ENCODE measurements around the gene ERP44. TPM values are rescaled to one million over a fixed set of nuclear protein-coding genes. Genes with fewer than 3 reads are reported as not detected.

The ERP44 gene
- total and polyA plus RNA-seq, 8 donors: 1.2 to 32.9 (median 12.0) TPM

DNA sequence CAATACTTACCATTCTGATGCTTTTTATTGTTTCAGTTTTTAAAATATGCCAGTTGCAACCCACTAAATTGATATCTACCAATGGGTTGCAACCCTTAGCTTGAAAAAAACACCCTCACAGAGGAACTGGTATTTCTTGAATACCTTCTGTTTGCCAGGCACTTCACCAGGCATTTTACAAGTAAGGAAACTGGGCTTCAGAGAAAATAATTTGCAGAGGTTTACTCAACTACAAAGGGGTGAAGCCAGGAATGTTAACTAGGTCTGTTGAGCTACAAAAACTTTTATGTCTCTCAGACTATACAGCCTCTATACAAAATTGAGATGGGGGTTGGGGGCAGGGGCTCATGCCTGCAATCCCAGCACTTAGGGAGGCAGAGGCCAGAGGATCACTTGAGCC is 127.4 kb downstream of the ERP44 start:
- H3K27ac ChIP-seq: no peak overlapping the region

DNA sequence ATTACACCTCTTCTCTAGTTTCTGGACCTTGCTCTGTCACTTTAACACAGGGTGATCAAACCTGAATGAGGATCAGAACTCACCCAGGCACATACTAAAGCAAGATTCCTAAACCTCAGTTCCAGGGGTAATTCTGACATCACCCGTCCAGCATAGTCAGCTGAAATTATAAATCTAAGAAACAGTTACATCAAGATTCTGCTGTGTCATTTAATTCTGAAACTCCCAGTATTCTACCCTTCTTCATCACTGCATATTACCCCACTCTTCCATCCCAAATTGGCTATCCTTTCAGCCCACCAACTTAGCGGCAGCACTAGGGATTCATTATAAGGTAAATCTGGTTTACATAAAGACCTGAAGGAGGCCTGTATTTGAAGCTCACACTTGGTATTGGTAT is 128.3 kb downstream of the ERP44 start:
- DNase-seq: no peak
- 93 to 99% (median 96%) methylated on average over 2 of the region's 2 CpGs for WGBS, 5 donors
- no peak for TF ChIP-seq POLR2AphosphoS5 (IDR thresholded peaks at IDR 0.05)
- TF ChIP-seq, protein P1, sequence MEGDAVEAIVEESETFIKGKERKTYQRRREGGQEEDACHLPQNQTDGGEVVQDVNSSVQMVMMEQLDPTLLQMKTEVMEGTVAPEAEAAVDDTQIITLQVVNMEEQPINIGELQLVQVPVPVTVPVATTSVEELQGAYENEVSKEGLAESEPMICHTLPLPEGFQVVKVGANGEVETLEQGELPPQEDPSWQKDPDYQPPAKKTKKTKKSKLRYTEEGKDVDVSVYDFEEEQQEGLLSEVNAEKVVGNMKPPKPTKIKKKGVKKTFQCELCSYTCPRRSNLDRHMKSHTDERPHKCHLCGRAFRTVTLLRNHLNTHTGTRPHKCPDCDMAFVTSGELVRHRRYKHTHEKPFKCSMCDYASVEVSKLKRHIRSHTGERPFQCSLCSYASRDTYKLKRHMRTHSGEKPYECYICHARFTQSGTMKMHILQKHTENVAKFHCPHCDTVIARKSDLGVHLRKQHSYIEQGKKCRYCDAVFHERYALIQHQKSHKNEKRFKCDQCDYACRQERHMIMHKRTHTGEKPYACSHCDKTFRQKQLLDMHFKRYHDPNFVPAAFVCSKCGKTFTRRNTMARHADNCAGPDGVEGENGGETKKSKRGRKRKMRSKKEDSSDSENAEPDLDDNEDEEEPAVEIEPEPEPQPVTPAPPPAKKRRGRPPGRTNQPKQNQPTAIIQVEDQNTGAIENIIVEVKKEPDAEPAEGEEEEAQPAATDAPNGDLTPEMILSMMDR (IDR thresholded peaks at IDR 0.05): no peak
- TF ChIP-seq EP300 (IDR thresholded peaks at IDR 0.05): no peak
- no peak for TF ChIP-seq POLR2A (IDR thresholded peaks at IDR 0.05)
- Histone ChIP-seq H3K27me3 (no peaks in the 10 kb centered on the region), H3K36me3 (peaks cover 10 to 57% (median 49%) of the 10 kb centered on the region in 4 donors), H3K4me1 (no peaks in the 10 kb centered on the region), H3K4me3 (no peak overlapping the region), H3K27ac (no peak overlapping the region), H3K9me3 (no peaks in the 10 kb centered on the region)
- intact Hi-C loops (cut with DNase I; ENCODE audit: low total_unique reads): no loop called here

More for the DNA sequence above, 127.4 kb downstream of the ERP44 start:
- H3K36me3 ChIP-seq: peaks cover 15 to 62% (median 45%) of the 10 kb centered on the region in 4 donors
- no peak for DNase-seq
- H3K4me1 ChIP-seq: no peaks in the 10 kb centered on the region
- intact Hi-C loops (cut with DNase I; ENCODE audit: low total_unique reads): no loop called here
- no peaks in the 10 kb centered on the region for H3K9me3 ChIP-seq
- H3K27me3 ChIP-seq: no peaks in the 10 kb centered on the region
- no peak for TF ChIP-seq EP300 (IDR thresholded peaks at IDR 0.05)
- TF ChIP-seq, protein P1 (IDR thresholded peaks at IDR 0.05): no peak
- no peak for TF ChIP-seq POLR2A (IDR thresholded peaks at IDR 0.05)
- TF ChIP-seq POLR2AphosphoS5 (IDR thresholded peaks at IDR 0.05): no peak
- H3K4me3 ChIP-seq: no peak overlapping the region

DNA sequence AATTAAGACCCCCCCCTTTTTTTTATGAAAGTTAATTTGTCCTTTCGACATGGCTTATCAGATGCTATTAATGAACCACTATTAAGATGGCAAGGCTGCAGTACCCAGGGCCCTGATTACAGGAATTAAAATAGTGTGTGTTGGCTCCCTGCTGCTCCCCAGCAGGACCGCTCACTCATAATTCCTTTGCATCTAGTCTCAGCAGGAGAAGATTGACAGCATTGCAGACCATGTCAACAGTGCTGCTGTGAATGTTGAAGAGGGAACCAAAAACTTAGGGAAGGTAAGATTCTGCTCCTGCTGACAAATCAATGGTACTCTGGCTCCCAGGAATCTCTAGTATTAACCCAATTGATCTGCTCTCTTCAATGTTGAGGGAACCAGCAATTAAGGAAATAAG is 131.3 kb downstream of the ERP44 start:
- DNase-seq: no peak

DNA sequence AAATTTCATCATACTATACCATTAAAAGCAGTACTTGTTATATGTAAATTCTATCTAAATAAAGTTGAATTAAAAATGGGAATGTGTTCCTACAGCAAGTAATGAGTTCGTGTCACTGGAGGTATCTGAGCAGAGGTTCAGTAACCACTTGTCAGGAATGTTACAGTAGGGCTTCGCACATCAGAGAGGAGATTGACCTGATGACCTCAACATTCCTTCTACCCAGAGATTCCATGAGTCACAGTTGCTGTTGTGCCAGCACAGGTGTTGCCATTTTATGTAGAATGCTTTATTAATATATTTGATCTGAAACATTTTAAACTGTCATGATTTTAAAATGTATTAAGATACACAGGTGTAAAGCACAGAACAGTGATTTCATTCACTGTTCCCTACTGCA is 132.1 kb downstream of the ERP44 start:
- Histone ChIP-seq H3K27me3 (no peaks in the 10 kb centered on the region), H3K9me3 (no peaks in the 10 kb centered on the region), H3K4me3 (no peak overlapping the region), H3K4me1 (no peaks in the 10 kb centered on the region), H3K27ac (no peak overlapping the region), H3K36me3 (peaks cover 10 to 68% (median 55%) of the 10 kb centered on the region in 4 donors)
- peak in 1 of 3 donors; percentile 4 for TF ChIP-seq POLR2AphosphoS5 (IDR thresholded peaks at IDR 0.05)
- TF ChIP-seq, protein P1 (IDR thresholded peaks at IDR 0.05): no peak
- peak in 1 of 2 donors; percentile 27 for DNase-seq
- 63 to 83% (median 66%) methylated on average over 2 of the region's 2 CpGs for WGBS, 5 donors
- intact Hi-C loops (cut with DNase I; ENCODE audit: low total_unique reads): no loop called here

More for the DNA sequence above, 131.3 kb downstream of the ERP44 start:
- H3K27me3 ChIP-seq: no peaks in the 10 kb centered on the region
- H3K9me3 ChIP-seq: no peaks in the 10 kb centered on the region
- H3K27ac ChIP-seq: no peak overlapping the region
- intact Hi-C loops (cut with DNase I; ENCODE audit: low total_unique reads): no loop called here
- 83 to 93% (median 89%) methylated on average over 2 of the region's 2 CpGs for WGBS, 5 donors
- H3K4me3 ChIP-seq: no peak overlapping the region
- no peaks in the 10 kb centered on the region for H3K4me1 ChIP-seq
- peaks cover 10 to 66% (median 58%) of the 10 kb centered on the region in 4 donors for H3K36me3 ChIP-seq
- no peak for TF ChIP-seq POLR2AphosphoS5 (IDR thresholded peaks at IDR 0.05)
- TF ChIP-seq POLR2A (IDR thresholded peaks at IDR 0.05): no peak
- TF ChIP-seq, protein P1 (IDR thresholded peaks at IDR 0.05): no peak
- no peak for TF ChIP-seq EP300 (IDR thresholded peaks at IDR 0.05)
